SH-SY5Y (cell line): ENCODE data around the gene FYB1.

ENCODE experiments used
- GATA2 ChIP-seq: IDR thresholded peaks from 2 replicates; pipeline ENCODE4 v1.6.1; 2011; ENCODE audit warnings: mild to moderate bottlenecking, low read depth, low read length
- GATA3 ChIP-seq: IDR thresholded peaks from 2 replicates; pipeline ENCODE4 v1.6.1; 2011; ENCODE audit warnings: low read depth, mild to moderate bottlenecking, low read length, moderate library complexity

The FYB1 gene

GRCh38 chr5:39233783-39234182 is 14.4 kb upstream of the FYB1 start:
- TF ChIP-seq GATA2: no peak
- no peak for TF ChIP-seq GATA3

- TF ChIP-seq GATA3 (no peak), GATA2 (no peak)
These were observed 12.6 kb upstream of the FYB1 start for GRCh38 chr5:39231705-39232525.

GRCh38 chr5:39228596-39228995 is 9.2 kb upstream of the FYB1 start:
- TF ChIP-seq GATA3 (no peak), GATA2 (no peak)

- no peak for TF ChIP-seq GATA3
- TF ChIP-seq GATA2: no peak
These were observed 7.2 kb upstream of the FYB1 start for GRCh38 chr5:39226558-39226957.

- TF ChIP-seq GATA3 (no peak), GATA2 (no peak)
These were observed 6.7 kb upstream of the FYB1 start for GRCh38 chr5:39226100-39226451.

GRCh38 chr5:39225405-39226099 is 6.2 kb upstream of the FYB1 start:
- TF ChIP-seq GATA3: no peak
- no peak for TF ChIP-seq GATA2

- TF ChIP-seq GATA3: no peak
- TF ChIP-seq GATA2: no peak
These were observed 4.9 kb upstream of the FYB1 start for GRCh38 chr5:39224196-39224761.

- no peak for TF ChIP-seq GATA2
- TF ChIP-seq GATA3: no peak
These were observed 4.3 kb upstream of the FYB1 start for GRCh38 chr5:39223565-39224156.

GRCh38 chr5:39220280-39221030 is 1.1 kb upstream of the FYB1 start:
- TF ChIP-seq GATA2 (no peak), GATA3 (no peak)

GRCh38 chr5:39218482-39219402 is 621 bp downstream of the FYB1 start:
- TF ChIP-seq GATA3: no peak
- no peak for TF ChIP-seq GATA2

GRCh38 chr5:39217365-39218281 is 1.7 kb downstream of the FYB1 start:
- TF ChIP-seq GATA2 (no peak), GATA3 (no peak)

GRCh38 chr5:39216631-39217030 is 2.7 kb downstream of the FYB1 start:
- no peak for TF ChIP-seq GATA3
- no peak for TF ChIP-seq GATA2

GRCh38 chr5:39215857-39216256 is 3.5 kb downstream of the FYB1 start:
- TF ChIP-seq GATA3 (no peak), GATA2 (no peak)
